ENCODE results near the gene SGMS1.
"Not testable (repeated sequence)": the region's sequence is repeated elsewhere in the genome, so short reads cannot be mapped to it uniquely, and the experiment has no call there.

Gene SGMS1

GRCh38 chr10:50281210-50281966 is 342.4 kb downstream of the SGMS1 start:
- no peaks in the 10 kb centered on the region for H3K9me3 ChIP-seq (ENCODE audit: control insufficient read depth, insufficient read depth, low read length)
- H3K4me3 ChIP-seq (ENCODE audit: low read depth, low read length): no peak overlapping the region
- H3K27me3 ChIP-seq (ENCODE audit: control insufficient read depth, insufficient read depth, low read length): no peaks in the 10 kb centered on the region; the same call in 1 of the 2 replicates
- no peak overlapping the region for H3K9ac ChIP-seq (ENCODE audit: low read depth, low read length)
- peaks cover 9% of the 10 kb centered on the region for H3K4me1 ChIP-seq (ENCODE audit: control insufficient read depth, insufficient read depth, low read length)
- H3K36me3 ChIP-seq (ENCODE audit: control insufficient read depth, insufficient read depth, low read length): no peaks in the 10 kb centered on the region
- H3K27ac ChIP-seq (ENCODE audit: low read depth, low read length): no peak overlapping the region

GRCh38 chr10:50280049-50280841 is 343.5 kb downstream of the SGMS1 start:
- H3K27ac ChIP-seq (ENCODE audit: low read depth, low read length): no peak overlapping the region
- no peak overlapping the region for H3K9ac ChIP-seq (ENCODE audit: low read depth, low read length)
- no peaks in the 10 kb centered on the region; the same call in 1 of the 2 replicates for H3K27me3 ChIP-seq (ENCODE audit: control insufficient read depth, insufficient read depth, low read length)
- H3K9me3 ChIP-seq (ENCODE audit: control insufficient read depth, insufficient read depth, low read length): no peaks in the 10 kb centered on the region
- H3K36me3 ChIP-seq (ENCODE audit: control insufficient read depth, insufficient read depth, low read length): no peaks in the 10 kb centered on the region
- peaks cover 9% of the 10 kb centered on the region for H3K4me1 ChIP-seq (ENCODE audit: control insufficient read depth, insufficient read depth, low read length)
- H3K4me3 ChIP-seq (ENCODE audit: low read depth, low read length): no peak overlapping the region

- Histone ChIP-seq H3K9me3 (ENCODE audit: control insufficient read depth, insufficient read depth, low read length) (no peaks in the 10 kb centered on the region), H3K27me3 (ENCODE audit: control insufficient read depth, insufficient read depth, low read length) (no peaks in the 10 kb centered on the region; the same call in 1 of the 2 replicates), H3K36me3 (ENCODE audit: control insufficient read depth, insufficient read depth, low read length) (no peaks in the 10 kb centered on the region), H3K9ac (ENCODE audit: low read depth, low read length) (no peak overlapping the region), H3K4me3 (ENCODE audit: low read depth, low read length) (no peak overlapping the region), H3K4me1 (ENCODE audit: control insufficient read depth, insufficient read depth, low read length) (peaks cover 9% of the 10 kb centered on the region), H3K27ac (ENCODE audit: low read depth, low read length) (no peak overlapping the region)
Measured at GRCh38 chr10:50279489-50279888, 344.3 kb downstream of the SGMS1 start.

GRCh38 chr10:50275650-50276235 is 348.0 kb downstream of the SGMS1 start:
- no peaks in the 10 kb centered on the region for H3K36me3 ChIP-seq (ENCODE audit: control insufficient read depth, insufficient read depth, low read length)
- H3K4me3 ChIP-seq (ENCODE audit: low read depth, low read length): no peak overlapping the region
- H3K4me1 ChIP-seq (ENCODE audit: control insufficient read depth, insufficient read depth, low read length): peaks cover 9% of the 10 kb centered on the region
- no peaks in the 10 kb centered on the region; the same call in 1 of the 2 replicates for H3K27me3 ChIP-seq (ENCODE audit: control insufficient read depth, insufficient read depth, low read length)
- H3K9me3 ChIP-seq (ENCODE audit: control insufficient read depth, insufficient read depth, low read length): no peaks in the 10 kb centered on the region
- no peak overlapping the region for H3K9ac ChIP-seq (ENCODE audit: low read depth, low read length)
- no peak overlapping the region for H3K27ac ChIP-seq (ENCODE audit: low read depth, low read length)

GRCh38 chr10:50272531-50272930 is 351.2 kb downstream of the SGMS1 start:
- H3K9ac ChIP-seq (ENCODE audit: low read depth, low read length): no peak overlapping the region
- no peaks in the 10 kb centered on the region for H3K36me3 ChIP-seq (ENCODE audit: control insufficient read depth, insufficient read depth, low read length)

GRCh38 chr10:50271564-50272250 is 352.0 kb downstream of the SGMS1 start:
- Histone ChIP-seq H3K9ac (ENCODE audit: low read depth, low read length) (no peak overlapping the region), H3K27ac (ENCODE audit: low read depth, low read length) (no peak overlapping the region), H3K27me3 (ENCODE audit: control insufficient read depth, insufficient read depth, low read length) (no peaks in the 10 kb centered on the region; the same call in 1 of the 2 replicates), H3K4me3 (ENCODE audit: low read depth, low read length) (no peak overlapping the region), H3K4me1 (ENCODE audit: control insufficient read depth, insufficient read depth, low read length) (no peaks in the 10 kb centered on the region), H3K9me3 (ENCODE audit: control insufficient read depth, insufficient read depth, low read length) (no peaks in the 10 kb centered on the region), H3K36me3 (ENCODE audit: control insufficient read depth, insufficient read depth, low read length) (no peaks in the 10 kb centered on the region)

More at GRCh38 chr10:50272531-50272930, 351.2 kb downstream of the SGMS1 start:
- Histone ChIP-seq H3K9me3 (ENCODE audit: control insufficient read depth, insufficient read depth, low read length) (no peaks in the 10 kb centered on the region), H3K27me3 (ENCODE audit: control insufficient read depth, insufficient read depth, low read length) (no peaks in the 10 kb centered on the region; the same call in 1 of the 2 replicates), H3K4me3 (ENCODE audit: low read depth, low read length) (no peak overlapping the region), H3K4me1 (ENCODE audit: control insufficient read depth, insufficient read depth, low read length) (no peaks in the 10 kb centered on the region), H3K27ac (ENCODE audit: low read depth, low read length) (no peak overlapping the region)

- not testable (repeated sequence) for H3K9me3 ChIP-seq (ENCODE audit: control insufficient read depth, insufficient read depth, low read length); H3K4me1 ChIP-seq (ENCODE audit: control insufficient read depth, insufficient read depth, low read length); H3K27ac ChIP-seq (ENCODE audit: low read depth, low read length); H3K36me3 ChIP-seq (ENCODE audit: control insufficient read depth, insufficient read depth, low read length); H3K9ac ChIP-seq (ENCODE audit: low read depth, low read length); H3K27me3 ChIP-seq (ENCODE audit: control insufficient read depth, insufficient read depth, low read length); H3K4me3 ChIP-seq (ENCODE audit: low read depth, low read length)
Measured at GRCh38 chr10:50267877-50268276, 355.9 kb downstream of the SGMS1 start.

GRCh38 chr10:50262625-50263024 is 361.1 kb downstream of the SGMS1 start:
- H3K9ac ChIP-seq (ENCODE audit: low read depth, low read length); H3K27ac ChIP-seq (ENCODE audit: low read depth, low read length); H3K4me3 ChIP-seq (ENCODE audit: low read depth, low read length); H3K36me3 ChIP-seq (ENCODE audit: control insufficient read depth, insufficient read depth, low read length); H3K9me3 ChIP-seq (ENCODE audit: control insufficient read depth, insufficient read depth, low read length); H3K4me1 ChIP-seq (ENCODE audit: control insufficient read depth, insufficient read depth, low read length); H3K27me3 ChIP-seq (ENCODE audit: control insufficient read depth, insufficient read depth, low read length): not testable (repeated sequence)

- Histone ChIP-seq H3K9me3 (ENCODE audit: control insufficient read depth, insufficient read depth, low read length) (no peaks in the 10 kb centered on the region), H3K4me3 (ENCODE audit: low read depth, low read length) (no peak overlapping the region), H3K4me1 (ENCODE audit: control insufficient read depth, insufficient read depth, low read length) (peaks cover 7% of the 10 kb centered on the region), H3K36me3 (ENCODE audit: control insufficient read depth, insufficient read depth, low read length) (no peaks in the 10 kb centered on the region), H3K27ac (ENCODE audit: low read depth, low read length) (no peak overlapping the region), H3K27me3 (ENCODE audit: control insufficient read depth, insufficient read depth, low read length) (no peaks in the 10 kb centered on the region), H3K9ac (ENCODE audit: low read depth, low read length) (no peak overlapping the region)
Measured at GRCh38 chr10:50260791-50261281, 362.9 kb downstream of the SGMS1 start.
